SK-N-SH treated with all-trans-retinoic acid at 6 μM for 48 hours (cell line): ENCODE measurements around the gene PCSK2.

ENCODE experiments used
- GLIS3 ChIP-seq: fragments of 250-450 bp; sonication (Bioruptor Pico); IDR thresholded peaks from 2 replicates; pipeline ENCODE4 v1.5.0; 2020; ENCODE audit warnings: mild to moderate bottlenecking, moderate library complexity
- OSR1 ChIP-seq: fragments of 250-450 bp; sonication (Bioruptor Pico); IDR thresholded peaks from 2 replicates; pipeline ENCODE4 v1.8.0; 2022; ENCODE audit warnings: moderate library complexity, mild to moderate bottlenecking, inconsistent platforms
- ZFP3 ChIP-seq: fragments of 250-450 bp; sonication (Bioruptor Pico); IDR thresholded peaks from 2 replicates; pipeline ENCODE4 v1.5.0; 2020; ENCODE audit warnings: mild to moderate bottlenecking, moderate library complexity
- ZFP30 ChIP-seq: fragments of 450-650 bp; formaldehyde crosslinking; IDR thresholded peaks from 2 replicates; pipeline ENCODE4 v1.5.0; 2022; ENCODE audit warnings: mild to moderate bottlenecking, moderate library complexity
- ZNF8 ChIP-seq: fragments of 450-650 bp; formaldehyde crosslinking; IDR thresholded peaks from 2 replicates; pipeline ENCODE4 v1.5.0; 2020; ENCODE audit warnings: mild to moderate bottlenecking, moderate library complexity
- TF ChIP-seq, protein P1 (sequence below): fragments of 250-450 bp; sonication (Bioruptor Pico); IDR thresholded peaks from 2 replicates; pipeline ENCODE4 v1.8.0; 2020; ENCODE audit warnings: mild to moderate bottlenecking, moderate library complexity, borderline replicate concordance

GRCh38 chr20:17485017-17485416 is 258.2 kb downstream of the PCSK2 start:
- TF ChIP-seq GLIS3 (CRISPR knock-in tag): no peak
- TF ChIP-seq ZFP30 (CRISPR knock-in tag): no peak
- TF ChIP-seq ZNF8: no peak
- TF ChIP-seq OSR1: no peak
- no peak for TF ChIP-seq ZFP3 (CRISPR knock-in tag)
- TF ChIP-seq, protein P1, sequence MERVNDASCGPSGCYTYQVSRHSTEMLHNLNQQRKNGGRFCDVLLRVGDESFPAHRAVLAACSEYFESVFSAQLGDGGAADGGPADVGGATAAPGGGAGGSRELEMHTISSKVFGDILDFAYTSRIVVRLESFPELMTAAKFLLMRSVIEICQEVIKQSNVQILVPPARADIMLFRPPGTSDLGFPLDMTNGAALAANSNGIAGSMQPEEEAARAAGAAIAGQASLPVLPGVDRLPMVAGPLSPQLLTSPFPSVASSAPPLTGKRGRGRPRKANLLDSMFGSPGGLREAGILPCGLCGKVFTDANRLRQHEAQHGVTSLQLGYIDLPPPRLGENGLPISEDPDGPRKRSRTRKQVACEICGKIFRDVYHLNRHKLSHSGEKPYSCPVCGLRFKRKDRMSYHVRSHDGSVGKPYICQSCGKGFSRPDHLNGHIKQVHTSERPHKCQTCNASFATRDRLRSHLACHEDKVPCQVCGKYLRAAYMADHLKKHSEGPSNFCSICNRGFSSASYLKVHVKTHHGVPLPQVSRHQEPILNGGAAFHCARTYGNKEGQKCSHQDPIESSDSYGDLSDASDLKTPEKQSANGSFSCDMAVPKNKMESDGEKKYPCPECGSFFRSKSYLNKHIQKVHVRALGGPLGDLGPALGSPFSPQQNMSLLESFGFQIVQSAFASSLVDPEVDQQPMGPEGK (CRISPR knock-in tag): no peak
